Mesenchymal stem cell (in vitro differentiated cells and primary cell): ENCODE data around the gene PDE1A.
A peak's percentile ranks its signal among the peaks of the same experiment; 100 is the strongest.

Experiments
- DNase-seq: peaks from one replicate; pipeline ENCODE4 v3.0.0-alpha.2; 2013
- H2AFZ ChIP-seq: one replicate; pipeline ENCODE4 v1.6.1; 2013; ENCODE audit warnings: low read depth, mild to moderate bottlenecking, control low read depth, inconsistent platforms, low read length, moderate library complexity
- H2AK5ac ChIP-seq: 2 replicates; pipeline ENCODE4 v1.6.1; 2013; ENCODE audit warnings: low read length, moderate library complexity, mild to moderate bottlenecking, inconsistent platforms; ENCODE audit not compliant: severe bottlenecking
- H2BK120ac ChIP-seq: one replicate; pipeline ENCODE4 v1.6.1; 2013; ENCODE audit warnings: low read depth, mild to moderate bottlenecking, inconsistent platforms, low read length, moderate library complexity
- H2BK12ac ChIP-seq, 2 experiments: one replicate each; pipeline ENCODE4 v1.6.1; 2013; ENCODE audit warnings: inconsistent platforms in 2 of 2, low read length in 2 of 2, mild to moderate bottlenecking in 2 of 2, moderate library complexity in 2 of 2, control low read depth in 1 of 2
- H2BK15ac ChIP-seq: one replicate; pipeline ENCODE4 v1.6.1; 2013; ENCODE audit warnings: mild to moderate bottlenecking, low read depth, inconsistent platforms; ENCODE audit not compliant: poor library complexity, severe bottlenecking
- H2BK5ac ChIP-seq: 2 replicates; pipeline ENCODE4 v1.6.1; 2013; ENCODE audit warnings: low read depth, mild to moderate bottlenecking, low read length, control low read depth, inconsistent platforms; ENCODE audit not compliant: poor library complexity, severe bottlenecking
- H3K14ac ChIP-seq, 2 experiments: one replicate each; pipeline ENCODE4 v1.6.1; 2013; ENCODE audit warnings: inconsistent platforms in 2 of 2, low read length in 2 of 2, control low read depth in 1 of 2, mild to moderate bottlenecking in 1 of 2, moderate library complexity in 1 of 2
- H3K18ac ChIP-seq, 2 experiments: one replicate each; pipeline ENCODE4 v1.6.1; 2013; ENCODE audit warnings: inconsistent platforms in 2 of 2, low read length in 2 of 2, control low read depth in 1 of 2, low read depth in 1 of 2, mild to moderate bottlenecking in 1 of 2
- H3K23ac ChIP-seq, 2 experiments: one replicate each; pipeline ENCODE4 v1.6.1; 2013; ENCODE audit warnings: inconsistent platforms in 2 of 2, low read length in 2 of 2, mild to moderate bottlenecking in 2 of 2, moderate library complexity in 2 of 2, control low read depth in 1 of 2
- H3K27ac ChIP-seq: 2 replicates; pipeline ENCODE4 v1.5.1; 2013; ENCODE audit warnings: mild to moderate bottlenecking, moderate library complexity, low read length, control low read depth, inconsistent platforms; ENCODE audit not compliant: poor library complexity, severe bottlenecking
- H3K27me3 ChIP-seq, 2 experiments: 2 replicates each; pipeline versions ENCODE4 v1.6.1 to v1.7.0; 2013; ENCODE audit warnings: low read length in 2 of 2, mild to moderate bottlenecking in 2 of 2, moderate library complexity in 2 of 2, control low read depth in 1 of 2, inconsistent platforms in 1 of 2; ENCODE audit not compliant: control insufficient read depth in 1 of 2, insufficient read depth in 1 of 2
- H3K36me3 ChIP-seq, 2 experiments: 2 replicates each; pipeline versions ENCODE4 v1.6.1 to v1.7.0; 2013; ENCODE audit warnings: low read length in 2 of 2, control low read depth in 1 of 2, inconsistent platforms in 1 of 2, low read depth in 1 of 2, mild to moderate bottlenecking in 1 of 2; ENCODE audit not compliant: insufficient read depth in 2 of 2, control insufficient read depth in 1 of 2
- H3K4ac ChIP-seq, 2 experiments: one replicate each; pipeline ENCODE4 v1.6.1; 2013; ENCODE audit warnings: inconsistent platforms in 2 of 2, low read length in 2 of 2, mild to moderate bottlenecking in 2 of 2, moderate library complexity in 2 of 2, control low read depth in 1 of 2, low read depth in 1 of 2
- H3K4me1 ChIP-seq: 2 replicates; pipeline ENCODE4 v1.6.1; 2013; ENCODE audit warnings: low read depth, low read length, control low read depth; ENCODE audit not compliant: control insufficient read depth, insufficient read depth
- H3K4me2 ChIP-seq: 2 replicates; pipeline ENCODE4 v1.6.1; 2013; ENCODE audit warnings: low read length, mild to moderate bottlenecking, inconsistent platforms; ENCODE audit not compliant: poor library complexity, severe bottlenecking
- H3K4me3 ChIP-seq, 2 experiments: 2 replicates each; pipeline versions ENCODE4 v1.5.1 to v1.7.0; 2013; ENCODE audit warnings: low read length in 2 of 2, mild to moderate bottlenecking in 2 of 2, control low read depth in 1 of 2, low read depth in 1 of 2; ENCODE audit not compliant: insufficient read depth in 1 of 2
- H3K79me1 ChIP-seq: replicated peaks from 2 replicates; pipeline ENCODE4 v1.6.1; 2013; ENCODE audit warnings: mild to moderate bottlenecking, control low read depth, low read length, inconsistent platforms; ENCODE audit not compliant: poor library complexity, severe bottlenecking
- H3K9ac ChIP-seq: 2 replicates; pipeline ENCODE4 v1.7.0; 2013; ENCODE audit warnings: mild to moderate bottlenecking, low read length, moderate library complexity
- H3K9me3 ChIP-seq: 2 replicates; pipeline ENCODE4 v1.7.0; 2013; ENCODE audit warnings: mild to moderate bottlenecking, low read length; ENCODE audit not compliant: control insufficient read depth
- H4K8ac ChIP-seq: one replicate; pipeline ENCODE4 v1.6.1; 2013; ENCODE audit warnings: inconsistent platforms, mild to moderate bottlenecking, low read length, moderate library complexity
- H4K91ac ChIP-seq: one replicate; pipeline ENCODE4 v1.6.1; 2013; ENCODE audit warnings: mild to moderate bottlenecking, low read length, inconsistent platforms
- WGBS: methylation state at CpG from one replicate; pipeline ENCODE4 v1.1.7; 2013; ENCODE audit warnings: mixed read lengths; 5-methylcytosine and 5-hydroxymethylcytosine counted together

PDE1A gene

GRCh38 chr2:182426082-182426917, 536 bp downstream of the PDE1A start:
- DNase-seq = peak; percentile 53
- H3K4me2 ChIP-seq = peak overlapping the region; percentile 37
- peak overlapping the region; percentile 96 for H4K8ac ChIP-seq
- H3K4ac ChIP-seq = peak overlapping the region in 1 of 2 experiments; percentile 67
- no peaks in the 10 kb centered on the region for H3K9me3 ChIP-seq
- peak overlapping the region; percentile 34 for H2BK120ac ChIP-seq
- no peak overlapping the region for H2BK15ac ChIP-seq
- peaks cover 3% of the 10 kb centered on the region for H3K4me1 ChIP-seq
- H2BK5ac ChIP-seq = no peak overlapping the region
- H4K91ac ChIP-seq = peak overlapping the region; percentile 80
- H2AK5ac ChIP-seq = peak overlapping the region; percentile 92
- H3K27ac ChIP-seq = peak overlapping the region; percentile 20
- peak overlapping the region; percentile 61 for H2AFZ ChIP-seq
- peak overlapping the region; percentile 74 to 81 for H3K14ac ChIP-seq
- peak overlapping the region in 1 of 2 experiments; percentile 59 for H3K23ac ChIP-seq
- peak overlapping the region; percentile 90 to 98 for H3K18ac ChIP-seq
- peak overlapping the region; percentile 91 for H3K9ac ChIP-seq
- H3K36me3 ChIP-seq = no peaks in the 10 kb centered on the region
- WGBS = 71% methylated on average over 7 of the region's 8 CpGs
- H2BK12ac ChIP-seq = peak overlapping the region in 1 of 2 experiments; percentile 52
- no peaks in the 10 kb centered on the region for H3K79me1 ChIP-seq
- no peaks in the 10 kb centered on the region for H3K27me3 ChIP-seq
- H3K4me3 ChIP-seq = peak overlapping the region in 1 of 2 experiments; percentile 80

GRCh38 chr2:182422864-182423263, 4.0 kb downstream of the PDE1A start:
- H3K23ac ChIP-seq = no peak overlapping the region
- H3K27ac ChIP-seq = no peak overlapping the region
- no peak overlapping the region for H4K91ac ChIP-seq
- H3K79me1 ChIP-seq = no peaks in the 10 kb centered on the region
- no peaks in the 10 kb centered on the region for H3K9me3 ChIP-seq
- no peak overlapping the region for H2AK5ac ChIP-seq
- 84% methylated on average over 2 of the region's 3 CpGs for WGBS
- no peak overlapping the region for H2BK12ac ChIP-seq
- no peak overlapping the region for H2BK120ac ChIP-seq
- no peak overlapping the region for H3K4ac ChIP-seq
- H2BK15ac ChIP-seq = no peak overlapping the region
- no peak overlapping the region for H4K8ac ChIP-seq
- H3K27me3 ChIP-seq = no peaks in the 10 kb centered on the region
- H3K9ac ChIP-seq = peak overlapping the region; percentile 65
- H3K4me3 ChIP-seq = peak overlapping the region in 1 of 2 experiments; percentile 80
- no peak overlapping the region for H2BK5ac ChIP-seq
- H3K4me1 ChIP-seq = peaks cover 3% of the 10 kb centered on the region
- no peak for DNase-seq
- H3K18ac ChIP-seq = no peak overlapping the region
- no peak overlapping the region for H3K14ac ChIP-seq
- H3K4me2 ChIP-seq = no peak overlapping the region
- no peaks in the 10 kb centered on the region for H3K36me3 ChIP-seq
- no peak overlapping the region for H2AFZ ChIP-seq

GRCh38 chr2:182420669-182421068, 6.2 kb downstream of the PDE1A start:
- WGBS = 85% methylated on average over 4 of the region's 5 CpGs
- H3K4ac ChIP-seq = no peak overlapping the region
- no peak overlapping the region for H4K8ac ChIP-seq
- no peak overlapping the region for H3K18ac ChIP-seq
- H3K9me3 ChIP-seq = no peaks in the 10 kb centered on the region
- peak overlapping the region in 1 of 2 experiments; percentile 57 for H3K4me3 ChIP-seq
- H3K36me3 ChIP-seq = no peaks in the 10 kb centered on the region
- no peak overlapping the region for H2BK12ac ChIP-seq
- H3K27me3 ChIP-seq = no peaks in the 10 kb centered on the region
- no peak overlapping the region for H3K14ac ChIP-seq
- H3K27ac ChIP-seq = no peak overlapping the region
- no peak overlapping the region for H2AFZ ChIP-seq
- H3K4me2 ChIP-seq = no peak overlapping the region
- H4K91ac ChIP-seq = no peak overlapping the region
- H3K4me1 ChIP-seq = no peaks in the 10 kb centered on the region
- H3K9ac ChIP-seq = peak overlapping the region; percentile 57
- no peak overlapping the region for H2BK5ac ChIP-seq
- DNase-seq = no peak
- H2BK15ac ChIP-seq = no peak overlapping the region
- H2AK5ac ChIP-seq = no peak overlapping the region
- H2BK120ac ChIP-seq = no peak overlapping the region
- no peaks in the 10 kb centered on the region for H3K79me1 ChIP-seq
- H3K23ac ChIP-seq = no peak overlapping the region

GRCh38 chr2:182416861-182417260, 10.0 kb downstream of the PDE1A start:
- Histone ChIP-seq H2BK120ac (no peak overlapping the region), H3K14ac (peak overlapping the region in 1 of 2 experiments; percentile 18), H3K4ac (no peak overlapping the region), H3K79me1 (no peaks in the 10 kb centered on the region), H3K23ac (no peak overlapping the region), H2AFZ (no peak overlapping the region), H2BK15ac (no peak overlapping the region), H3K4me2 (no peak overlapping the region), H3K4me3 (no peak overlapping the region), H3K18ac (peak overlapping the region in 1 of 2 experiments; percentile 28), H2BK12ac (peak overlapping the region; percentile 21 to 75), H3K36me3 (peaks cover 0 to 4% of the 10 kb centered on the region in 2 experiments), H3K9ac (no peak overlapping the region), H4K8ac (no peak overlapping the region), H4K91ac (no peak overlapping the region), H2AK5ac (no peak overlapping the region), H3K4me1 (no peaks in the 10 kb centered on the region), H3K27ac (no peak overlapping the region), H3K27me3 (no peaks in the 10 kb centered on the region), H2BK5ac (no peak overlapping the region), H3K9me3 (no peaks in the 10 kb centered on the region)
- WGBS = 95% methylated on average over 5 of the region's 5 CpGs
- no peak for DNase-seq
